Neural progenitor cell (in vitro differentiated cells): ENCODE measurements around the gene ADAM8.

ENCODE experiments used
- CTCF ChIP-seq: fragments of 200-600 bp; sonication (generic); IDR thresholded peaks from 2 replicates; pipeline ENCODE4 v1.5.1; 2017; ENCODE audit warnings: antibody characterized with exemption, mild to moderate bottlenecking
- EZH2 ChIP-seq: fragments of 200-600 bp; sonication (generic); IDR thresholded peaks from 2 replicates; pipeline ENCODE4 v1.6.1; 2017; ENCODE audit warnings: antibody characterized with exemption, mild to moderate bottlenecking, moderate library complexity
- EZH2phosphoT487 ChIP-seq: fragments of 200-600 bp; sonication (generic); IDR thresholded peaks from 2 replicates; pipeline ENCODE4 v1.6.1; 2017; ENCODE audit warnings: antibody characterized with exemption

DNA sequence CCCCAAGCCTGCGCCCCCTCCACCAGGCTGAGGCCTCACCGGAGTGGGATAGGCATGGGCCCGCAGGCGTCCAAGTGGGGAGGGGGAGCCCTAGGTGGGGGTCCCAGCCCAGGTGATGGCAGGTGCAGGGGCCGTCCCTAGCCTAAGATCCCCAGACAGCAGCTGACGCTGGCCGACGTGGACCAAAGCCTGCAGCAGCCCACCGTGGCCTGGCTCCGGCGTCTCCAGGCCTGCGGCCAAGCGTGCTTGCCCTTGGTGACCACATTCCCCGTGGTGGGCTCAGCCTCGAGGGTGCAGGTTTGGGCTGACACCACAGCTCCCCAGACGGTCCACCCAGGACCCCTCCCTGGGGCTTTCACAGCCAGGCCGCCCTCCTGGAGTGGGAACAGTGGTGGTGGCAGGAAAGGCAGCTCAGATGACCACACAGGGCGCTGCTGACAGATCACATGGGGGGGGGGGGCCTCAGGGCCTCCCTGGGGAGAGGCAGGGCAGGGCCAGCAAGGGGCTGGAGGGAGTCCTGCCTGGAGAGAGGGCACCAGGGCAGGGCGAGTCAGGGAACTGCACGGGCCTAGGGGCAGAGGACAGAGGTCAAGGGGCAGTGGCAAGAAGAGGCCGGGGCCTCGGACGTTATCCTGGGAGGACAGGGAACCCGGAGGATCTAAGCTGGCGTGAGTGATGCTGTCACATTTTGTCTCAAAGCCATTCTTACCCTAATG lies 767 bp upstream of the ADAM8 start:
- TF ChIP-seq CTCF = no peak
- TF ChIP-seq EZH2 = no peak
- TF ChIP-seq EZH2phosphoT487 = no peak
